Sigmoid colon (tissue), 4 donors: ENCODE results near the gene LRIT2.

ENCODE experiments used
- EP300 ChIP-seq, 4 donors: sonication (generic); formaldehyde crosslinking; IDR thresholded peaks; one replicate each; pipeline ENCODE4 v1.6.1; 2017; ENCODE audit warnings: antibody characterized with exemption in 4 of 4
- TF ChIP-seq, protein P1 (sequence below), 4 experiments: fragments of 450-650 bp in 3 of 4; fragments of 200-600 bp in 1 of 4; IDR thresholded peaks; one replicate each; pipeline ENCODE4 v1.5.1; 2016 to 2019; ENCODE audit warnings: antibody characterized with exemption in 4 of 4, mild to moderate bottlenecking in 3 of 4, moderate library complexity in 2 of 4

DNA sequence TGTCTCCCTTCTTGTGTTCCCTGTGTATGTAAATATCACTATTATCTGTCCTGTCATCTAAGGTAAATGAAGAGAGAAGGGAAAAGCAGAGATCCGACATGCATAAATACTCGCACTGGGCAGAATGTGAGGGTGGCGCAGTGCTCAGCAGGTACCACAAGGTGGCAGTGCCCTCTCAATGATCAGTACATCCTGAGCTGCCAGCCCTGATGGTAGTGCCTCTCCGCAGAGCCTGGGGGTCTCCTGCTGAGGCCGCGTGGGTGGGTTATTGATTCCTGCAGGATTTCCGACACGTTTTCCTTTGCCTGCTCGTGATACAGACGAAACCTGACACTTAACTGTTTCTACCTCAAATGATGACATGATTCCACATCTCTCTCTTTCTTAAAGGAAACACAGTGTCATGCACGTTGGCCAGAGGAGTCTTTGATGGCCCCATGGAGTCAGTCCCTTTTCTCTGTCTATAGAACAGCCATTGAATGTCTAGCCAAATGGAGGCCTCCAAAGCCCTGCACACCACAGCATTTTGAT lies 39.3 kb upstream of the LRIT2 start:
- TF ChIP-seq, protein P1, sequence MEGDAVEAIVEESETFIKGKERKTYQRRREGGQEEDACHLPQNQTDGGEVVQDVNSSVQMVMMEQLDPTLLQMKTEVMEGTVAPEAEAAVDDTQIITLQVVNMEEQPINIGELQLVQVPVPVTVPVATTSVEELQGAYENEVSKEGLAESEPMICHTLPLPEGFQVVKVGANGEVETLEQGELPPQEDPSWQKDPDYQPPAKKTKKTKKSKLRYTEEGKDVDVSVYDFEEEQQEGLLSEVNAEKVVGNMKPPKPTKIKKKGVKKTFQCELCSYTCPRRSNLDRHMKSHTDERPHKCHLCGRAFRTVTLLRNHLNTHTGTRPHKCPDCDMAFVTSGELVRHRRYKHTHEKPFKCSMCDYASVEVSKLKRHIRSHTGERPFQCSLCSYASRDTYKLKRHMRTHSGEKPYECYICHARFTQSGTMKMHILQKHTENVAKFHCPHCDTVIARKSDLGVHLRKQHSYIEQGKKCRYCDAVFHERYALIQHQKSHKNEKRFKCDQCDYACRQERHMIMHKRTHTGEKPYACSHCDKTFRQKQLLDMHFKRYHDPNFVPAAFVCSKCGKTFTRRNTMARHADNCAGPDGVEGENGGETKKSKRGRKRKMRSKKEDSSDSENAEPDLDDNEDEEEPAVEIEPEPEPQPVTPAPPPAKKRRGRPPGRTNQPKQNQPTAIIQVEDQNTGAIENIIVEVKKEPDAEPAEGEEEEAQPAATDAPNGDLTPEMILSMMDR (IDR thresholded peaks at IDR 0.05), result peak; percentile 55 to 91 (median 82)
- no peak for TF ChIP-seq EP300 (IDR thresholded peaks at IDR 0.05)
